Measurements from ENCODE around the gene FUT4.

- TF ChIP-seq EZH2 (IDR thresholded peaks at IDR 0.05; ENCODE audit: borderline replicate concordance, control insufficient read depth, low read depth, low read length) = no peak
- TF ChIP-seq SREBF1 (IDR thresholded peaks at IDR 0.05; ENCODE audit: low read length) = no peak
- TF ChIP-seq GABPA (IDR thresholded peaks at IDR 0.05; ENCODE audit: low read depth) = no peak
- no peak for TF ChIP-seq ZZZ3 (IDR thresholded peaks at IDR 0.05; ENCODE audit: control insufficient read depth, insufficient read length, low read depth)
- TF ChIP-seq SIX5 (IDR thresholded peaks at IDR 0.05; ENCODE audit: low read depth, low read length, severe bottlenecking) = no peak
- no peak for TF ChIP-seq IKZF1 (conservative IDR thresholded peaks at IDR 0.05)
- no peak for TF ChIP-seq ZBTB40 (IDR thresholded peaks at IDR 0.05; ENCODE audit: borderline replicate concordance)
- TF ChIP-seq HDGF (IDR thresholded peaks at IDR 0.05) = no peak
- no peak for TF ChIP-seq POLR2AphosphoS5 (IDR thresholded peaks at IDR 0.05; ENCODE audit: low read length)
- TF ChIP-seq CHD2 (IDR thresholded peaks at IDR 0.05; ENCODE audit: borderline replicate concordance, low read depth, low read length) = no peak
- no peak for TF ChIP-seq KDM1A (IDR thresholded peaks at IDR 0.05; ENCODE audit: borderline replicate concordance)
- TF ChIP-seq MYC (IDR thresholded peaks at IDR 0.05; ENCODE audit: insufficient read depth, insufficient read length, insufficient replicate concordance, low read length, severe bottlenecking) = no peak
- TF ChIP-seq FOXK2 (IDR thresholded peaks at IDR 0.05) = no peak
- TF ChIP-seq JUNB (IDR thresholded peaks at IDR 0.05) = no peak
Measured at GRCh38 chr11:94563848-94564467, 20.2 kb downstream of the FUT4 start.
